HG03025 (cell line): ENCODE measurements around the gene E2F6.

Experiments used
- ATAC-seq: cut with Tn5 transposase; IDR thresholded peaks from one replicate; pipeline ENCODE4 v1.9.1; 2021; ENCODE audit warnings: mild to moderate bottlenecking, moderate library complexity; ENCODE audit not compliant: unreplicated experiment, low FRiP score

E2F6 gene

DNA sequence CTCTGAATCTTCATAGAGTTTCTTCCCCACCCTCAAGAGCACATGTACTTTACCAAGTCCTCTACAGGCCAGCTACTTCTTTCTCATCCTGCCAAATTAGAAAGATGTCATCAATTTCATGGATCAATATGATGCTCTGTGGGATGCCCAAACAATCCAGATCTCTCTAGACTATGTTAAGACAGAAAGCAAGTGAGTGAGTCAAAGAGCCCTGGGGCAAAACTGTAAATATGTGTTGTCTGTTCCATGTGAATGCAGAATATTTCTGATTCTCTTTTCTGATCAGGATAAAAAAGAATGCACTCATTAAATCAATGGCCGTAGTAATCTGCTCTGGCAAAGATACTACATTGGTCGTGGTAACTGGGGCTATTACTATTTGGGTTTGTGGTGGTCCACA is 68.4 kb downstream of the E2F6 start:
- no peak for ATAC-seq

DNA sequence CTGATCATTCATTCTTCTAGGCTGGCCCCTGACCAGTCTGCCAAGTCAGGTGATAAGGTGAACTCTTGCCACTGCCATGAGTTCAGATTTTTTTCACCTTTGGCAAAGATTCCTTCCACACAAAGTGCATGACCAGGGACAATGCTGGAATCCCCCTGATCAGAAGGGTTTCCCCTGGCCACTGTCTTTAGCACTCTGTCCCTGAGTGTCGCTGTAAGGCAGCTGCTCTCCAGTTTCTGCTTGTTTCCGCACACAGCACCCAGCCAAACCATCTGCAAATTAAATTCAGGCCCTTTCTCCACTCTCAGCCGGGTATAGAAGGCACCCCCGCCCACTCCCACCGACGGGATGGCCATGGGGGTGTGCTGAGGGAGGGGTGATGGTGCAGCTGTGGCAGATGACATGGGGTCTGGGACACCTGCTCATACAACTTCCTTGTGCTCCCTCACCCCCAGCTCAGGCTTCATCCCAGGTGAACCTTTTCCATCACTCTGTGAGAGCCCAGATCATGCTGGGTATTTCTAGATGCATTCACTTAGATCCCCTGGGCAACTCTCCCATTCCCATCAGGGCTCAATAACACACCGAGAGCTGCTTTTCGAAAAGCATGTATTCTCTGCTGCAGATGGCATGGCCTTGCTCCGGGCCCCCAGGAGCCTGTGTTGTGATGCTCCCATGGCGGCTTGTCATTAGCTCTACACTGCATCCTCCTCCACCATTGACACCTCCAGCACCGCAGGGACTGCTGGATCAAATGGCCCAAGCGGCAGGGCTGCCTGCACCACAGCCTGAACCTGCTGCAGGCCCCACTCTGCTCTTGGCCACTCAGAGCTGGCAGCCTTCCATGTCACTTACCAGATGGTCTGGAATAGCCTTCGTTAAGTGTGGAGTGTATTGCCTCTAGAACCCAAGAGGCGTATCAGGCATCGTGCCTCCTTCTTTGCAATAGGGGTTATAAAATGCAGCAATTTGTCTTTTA is 69.2 kb downstream of the E2F6 start:
- ATAC-seq: no peak

DNA sequence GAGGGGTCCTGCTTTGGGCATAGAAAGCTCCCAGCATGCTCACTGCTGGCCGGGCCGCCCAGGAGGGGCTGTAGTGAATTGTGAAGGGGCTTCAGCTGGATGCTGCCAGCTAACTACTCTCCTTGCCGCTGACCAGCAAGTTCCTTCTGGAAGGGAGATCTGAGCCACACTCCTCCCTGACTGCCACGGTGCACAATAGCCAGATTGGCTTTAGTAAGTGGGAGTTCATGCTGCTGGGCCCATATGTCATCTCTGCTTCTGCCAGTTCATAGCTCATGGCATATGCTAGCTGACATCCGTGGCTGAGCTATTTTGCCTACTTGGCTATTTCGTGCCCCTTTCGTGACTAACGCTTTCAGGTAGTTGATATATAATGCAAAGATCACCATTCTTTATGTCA is 69.9 kb downstream of the E2F6 start:
- no peak for ATAC-seq

DNA sequence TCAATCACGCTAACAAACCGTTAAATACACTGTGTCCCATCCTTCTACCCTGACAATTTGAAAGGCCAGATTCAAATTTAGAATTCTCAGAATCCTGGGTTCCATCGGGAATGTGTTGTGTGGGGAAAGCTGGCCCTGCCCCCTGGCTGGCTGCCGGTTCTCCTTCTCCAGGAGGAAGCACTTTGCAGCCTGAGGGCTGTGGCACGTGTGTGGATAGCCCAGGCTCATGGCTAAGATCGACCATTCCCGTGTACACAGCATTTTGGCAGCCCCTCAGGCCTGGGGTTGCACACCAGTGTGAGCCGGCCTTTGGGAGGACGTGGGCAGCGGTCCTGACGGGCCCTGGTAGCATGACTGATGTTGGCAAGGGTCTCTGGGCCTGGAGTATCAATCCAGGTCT is 70.6 kb downstream of the E2F6 start:
- ATAC-seq: no peak
